K562 (cell line): ENCODE results near the gene GORASP1. TPM values are rescaled to one million over a fixed set of nuclear protein-coding genes. Genes with fewer than 3 reads are reported as not detected.

Experiments used
- BRD4 ChIP-seq: fragments of 200-600 bp; sonication (generic); IDR thresholded peaks from 2 replicates; pipeline ENCODE4 v1.6.1; 2017; ENCODE audit warnings: inconsistent platforms
- FOXM1 ChIP-seq, 2 experiments: fragments of 450-650 bp in 1 of 2; sonication (generic) in 1 of 2; formaldehyde crosslinking in 1 of 2; IDR thresholded peaks; 2 replicates each; pipeline versions ENCODE4 v1.6.1 to v1.9.0; 2017 to 2022; ENCODE audit warnings: low read depth in 2 of 2, mild to moderate bottlenecking in 2 of 2, missing genetic modification reagents in 1 of 2, moderate library complexity in 1 of 2
- RBM17 ChIP-seq: fragments of 200-400 bp; formaldehyde crosslinking; IDR thresholded peaks from 2 replicates; pipeline ENCODE4 v1.6.1; 2017; ENCODE audit warnings: low read depth, mild to moderate bottlenecking, low read length, borderline replicate concordance
- XRCC5 ChIP-seq: fragments of 200-400 bp; formaldehyde crosslinking; IDR thresholded peaks from 2 replicates; pipeline ENCODE4 v1.6.1; 2017; ENCODE audit warnings: low read depth, mild to moderate bottlenecking, low read length
- ZEB2 ChIP-seq: fragments of 450-650 bp; IDR thresholded peaks from 2 replicates; pipeline ENCODE4 v1.6.1; 2016
- ZNF140 ChIP-seq: fragments of 250-450 bp; sonication (Bioruptor Pico); IDR thresholded peaks from 2 replicates; pipeline ENCODE4 v1.8.0; 2021; ENCODE audit warnings: moderate library complexity, mild to moderate bottlenecking, inconsistent platforms
- polyA plus RNA-seq, 8 experiments: library from polyadenylated mRNA; depleted of rRNA in 4 of 8; stranded (reverse) in 5 of 8; unstranded in 3 of 8; fragments of >200 nt; fragmentation: Nextera tagmentation in 2 of 8; fragmentation: Illumina TruSeq in 1 of 8; extraction: Ambion mirVana in 2 of 8; extraction: Trizol in 1 of 8; gene quantifications; 2 replicates each; pipeline versions ENCODE4 v1.2.1 to v1.2.3, GENCODE V29; 2011 to 2014; ENCODE audit warnings: inconsistent platforms in 1 of 8, missing spikeins in 1 of 8
- total RNA-seq, 7 experiments: library from RNA; depleted of rRNA in 6 of 7; stranded (reverse); fragments of >200 nt in 6 of 7; fragmentation: Illumina TruSeq in 2 of 7; extraction: Trizol in 2 of 7; gene quantifications; 2 replicates each; pipeline versions ENCODE4 v1.2.1 to v1.2.3, GENCODE V29; 2011 to 2021; ENCODE audit warnings: low replicate concordance in 1 of 7
- TF ChIP-seq, protein P1 (sequence below), 2 experiments: fragments of 450-650 bp; formaldehyde crosslinking in 1 of 2; IDR thresholded peaks; 2 replicates each; pipeline versions ENCODE4 v1.4.0 to v1.6.1; 2014 to 2020; ENCODE audit warnings: mild to moderate bottlenecking in 2 of 2, borderline replicate concordance in 1 of 2, low read depth in 1 of 2
- TF ChIP-seq, protein P2 (sequence below): sonication (generic); formaldehyde crosslinking; IDR thresholded peaks from 2 replicates; pipeline ENCODE4 v1.4.0; 2020; ENCODE audit warnings: mild to moderate bottlenecking, missing genetic modification reagents

The GORASP1 gene
- total and polyA plus RNA-seq, 9 of the 15 experiments (the other 6 are each of a cell fraction or from before 2014, with no cell fraction given): 8.4 to 87.9 (median 67.6) TPM

DNA sequence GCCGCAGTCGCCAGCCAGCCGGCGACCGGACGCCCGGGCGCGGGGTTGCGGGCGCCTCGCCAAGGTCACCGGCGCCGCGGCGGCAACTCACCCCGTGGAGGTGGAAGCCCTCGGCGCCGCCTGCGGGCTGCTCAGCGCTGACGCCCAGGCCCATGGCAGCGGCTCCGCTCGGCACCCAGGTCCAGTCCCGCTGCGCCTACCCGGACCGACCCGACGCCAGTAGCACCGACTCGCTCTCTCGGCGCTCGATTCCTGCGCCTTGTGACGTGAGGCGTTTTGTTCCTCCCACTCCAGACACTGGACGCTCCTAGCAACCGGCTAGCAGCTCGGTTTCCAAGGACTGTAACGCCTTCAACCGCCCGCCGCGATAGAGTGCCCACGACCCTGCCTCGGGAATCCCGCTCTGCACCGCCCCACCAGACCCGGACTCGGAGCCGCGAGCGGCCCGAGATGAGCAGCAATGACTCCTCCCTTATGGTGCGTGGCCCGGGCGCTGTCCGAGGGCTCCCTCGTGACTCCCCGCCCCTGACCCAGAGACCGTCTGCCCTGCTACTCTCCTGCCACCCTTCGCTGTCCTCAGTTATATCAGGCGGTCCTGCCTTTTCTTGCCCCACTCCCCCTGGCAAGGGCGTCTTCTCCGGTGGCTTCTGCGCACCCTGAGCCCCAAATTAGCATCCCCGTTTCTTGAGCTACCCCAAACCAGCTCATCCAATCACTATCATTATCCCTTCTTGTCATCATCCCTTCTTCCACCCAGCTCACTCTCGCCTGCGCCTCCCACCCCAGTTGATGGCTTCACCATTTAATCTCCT lies at the start of gene GORASP1, which contains the start of gene TTC21A (continued):
- TF ChIP-seq BRD4 (no peak), FOXM1 (IDR thresholded peaks at IDR 0.05; ENCODE audit: low read depth) (no peak), FOXM1 (CRISPR knock-in tag; IDR thresholded peaks at IDR 0.05; ENCODE audit: low read depth) (no peak), RBM17 (no peak), ZEB2 (no peak), XRCC5 (no peak), ZNF140 (CRISPR knock-in tag) (no peak)
- TF ChIP-seq, protein P1, sequence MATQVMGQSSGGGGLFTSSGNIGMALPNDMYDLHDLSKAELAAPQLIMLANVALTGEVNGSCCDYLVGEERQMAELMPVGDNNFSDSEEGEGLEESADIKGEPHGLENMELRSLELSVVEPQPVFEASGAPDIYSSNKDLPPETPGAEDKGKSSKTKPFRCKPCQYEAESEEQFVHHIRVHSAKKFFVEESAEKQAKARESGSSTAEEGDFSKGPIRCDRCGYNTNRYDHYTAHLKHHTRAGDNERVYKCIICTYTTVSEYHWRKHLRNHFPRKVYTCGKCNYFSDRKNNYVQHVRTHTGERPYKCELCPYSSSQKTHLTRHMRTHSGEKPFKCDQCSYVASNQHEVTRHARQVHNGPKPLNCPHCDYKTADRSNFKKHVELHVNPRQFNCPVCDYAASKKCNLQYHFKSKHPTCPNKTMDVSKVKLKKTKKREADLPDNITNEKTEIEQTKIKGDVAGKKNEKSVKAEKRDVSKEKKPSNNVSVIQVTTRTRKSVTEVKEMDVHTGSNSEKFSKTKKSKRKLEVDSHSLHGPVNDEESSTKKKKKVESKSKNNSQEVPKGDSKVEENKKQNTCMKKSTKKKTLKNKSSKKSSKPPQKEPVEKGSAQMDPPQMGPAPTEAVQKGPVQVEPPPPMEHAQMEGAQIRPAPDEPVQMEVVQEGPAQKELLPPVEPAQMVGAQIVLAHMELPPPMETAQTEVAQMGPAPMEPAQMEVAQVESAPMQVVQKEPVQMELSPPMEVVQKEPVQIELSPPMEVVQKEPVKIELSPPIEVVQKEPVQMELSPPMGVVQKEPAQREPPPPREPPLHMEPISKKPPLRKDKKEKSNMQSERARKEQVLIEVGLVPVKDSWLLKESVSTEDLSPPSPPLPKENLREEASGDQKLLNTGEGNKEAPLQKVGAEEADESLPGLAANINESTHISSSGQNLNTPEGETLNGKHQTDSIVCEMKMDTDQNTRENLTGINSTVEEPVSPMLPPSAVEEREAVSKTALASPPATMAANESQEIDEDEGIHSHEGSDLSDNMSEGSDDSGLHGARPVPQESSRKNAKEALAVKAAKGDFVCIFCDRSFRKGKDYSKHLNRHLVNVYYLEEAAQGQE (IDR thresholded peaks at IDR 0.05; ENCODE audit: borderline replicate concordance): peak; percentile 94
- TF ChIP-seq, protein P1 (CRISPR knock-in tag; IDR thresholded peaks at IDR 0.05; ENCODE audit: low read depth): peak; percentile 55; the same call in 1 of the 2 replicates
- TF ChIP-seq, protein P2, sequence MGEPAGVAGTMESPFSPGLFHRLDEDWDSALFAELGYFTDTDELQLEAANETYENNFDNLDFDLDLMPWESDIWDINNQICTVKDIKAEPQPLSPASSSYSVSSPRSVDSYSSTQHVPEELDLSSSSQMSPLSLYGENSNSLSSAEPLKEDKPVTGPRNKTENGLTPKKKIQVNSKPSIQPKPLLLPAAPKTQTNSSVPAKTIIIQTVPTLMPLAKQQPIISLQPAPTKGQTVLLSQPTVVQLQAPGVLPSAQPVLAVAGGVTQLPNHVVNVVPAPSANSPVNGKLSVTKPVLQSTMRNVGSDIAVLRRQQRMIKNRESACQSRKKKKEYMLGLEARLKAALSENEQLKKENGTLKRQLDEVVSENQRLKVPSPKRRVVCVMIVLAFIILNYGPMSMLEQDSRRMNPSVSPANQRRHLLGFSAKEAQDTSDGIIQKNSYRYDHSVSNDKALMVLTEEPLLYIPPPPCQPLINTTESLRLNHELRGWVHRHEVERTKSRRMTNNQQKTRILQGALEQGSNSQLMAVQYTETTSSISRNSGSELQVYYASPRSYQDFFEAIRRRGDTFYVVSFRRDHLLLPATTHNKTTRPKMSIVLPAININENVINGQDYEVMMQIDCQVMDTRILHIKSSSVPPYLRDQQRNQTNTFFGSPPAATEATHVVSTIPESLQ (CRISPR knock-in tag): no peak
